Measurements from ENCODE around the gene PPP2R5C.

Gene PPP2R5C

DNA sequence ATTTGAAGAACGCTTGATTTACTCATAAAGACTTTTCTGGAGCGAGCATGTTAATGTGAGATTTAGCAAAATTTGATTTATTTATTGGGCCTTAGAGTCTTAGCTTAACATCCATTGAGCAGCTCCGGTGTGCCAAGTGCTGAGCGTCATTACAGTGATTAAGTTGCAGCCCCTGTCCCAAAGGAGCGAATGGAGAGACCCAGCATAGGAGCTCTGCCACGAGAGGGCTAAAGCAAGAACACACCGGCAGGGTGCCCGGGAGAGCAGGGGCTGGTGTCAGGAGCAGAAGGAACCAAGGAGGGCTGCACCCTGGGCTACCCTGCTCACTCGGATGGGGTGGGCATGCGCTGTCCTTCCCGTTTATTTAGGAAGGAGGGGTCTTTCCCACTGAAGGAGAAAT is 50.6 kb downstream of the PPP2R5C start (continued):
- TF ChIP-seq ZNF70 (CRISPR knock-in tag; IDR thresholded peaks at IDR 0.05) (no peak), TCF4 (CRISPR knock-in tag; IDR thresholded peaks at IDR 0.05; ENCODE audit: borderline replicate concordance) (no peak), CSDC2 (CRISPR knock-in tag; IDR thresholded peaks at IDR 0.05) (no peak), TOX (CRISPR knock-in tag; IDR thresholded peaks at IDR 0.05; ENCODE audit: borderline replicate concordance) (no peak), ISL1 (CRISPR knock-in tag; IDR thresholded peaks at IDR 0.05) (no peak)
- TF ChIP-seq, protein P1, sequence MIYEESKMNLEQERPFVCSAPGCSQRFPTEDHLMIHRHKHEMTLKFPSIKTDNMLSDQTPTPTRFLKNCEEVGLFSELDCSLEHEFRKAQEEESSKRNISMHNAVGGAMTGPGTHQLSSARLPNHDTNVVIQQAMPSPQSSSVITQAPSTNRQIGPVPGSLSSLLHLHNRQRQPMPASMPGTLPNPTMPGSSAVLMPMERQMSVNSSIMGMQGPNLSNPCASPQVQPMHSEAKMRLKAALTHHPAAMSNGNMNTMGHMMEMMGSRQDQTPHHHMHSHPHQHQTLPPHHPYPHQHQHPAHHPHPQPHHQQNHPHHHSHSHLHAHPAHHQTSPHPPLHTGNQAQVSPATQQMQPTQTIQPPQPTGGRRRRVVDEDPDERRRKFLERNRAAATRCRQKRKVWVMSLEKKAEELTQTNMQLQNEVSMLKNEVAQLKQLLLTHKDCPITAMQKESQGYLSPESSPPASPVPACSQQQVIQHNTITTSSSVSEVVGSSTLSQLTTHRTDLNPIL (CRISPR knock-in tag; IDR thresholded peaks at IDR 0.05; ENCODE audit: low read depth): no peak

DNA sequence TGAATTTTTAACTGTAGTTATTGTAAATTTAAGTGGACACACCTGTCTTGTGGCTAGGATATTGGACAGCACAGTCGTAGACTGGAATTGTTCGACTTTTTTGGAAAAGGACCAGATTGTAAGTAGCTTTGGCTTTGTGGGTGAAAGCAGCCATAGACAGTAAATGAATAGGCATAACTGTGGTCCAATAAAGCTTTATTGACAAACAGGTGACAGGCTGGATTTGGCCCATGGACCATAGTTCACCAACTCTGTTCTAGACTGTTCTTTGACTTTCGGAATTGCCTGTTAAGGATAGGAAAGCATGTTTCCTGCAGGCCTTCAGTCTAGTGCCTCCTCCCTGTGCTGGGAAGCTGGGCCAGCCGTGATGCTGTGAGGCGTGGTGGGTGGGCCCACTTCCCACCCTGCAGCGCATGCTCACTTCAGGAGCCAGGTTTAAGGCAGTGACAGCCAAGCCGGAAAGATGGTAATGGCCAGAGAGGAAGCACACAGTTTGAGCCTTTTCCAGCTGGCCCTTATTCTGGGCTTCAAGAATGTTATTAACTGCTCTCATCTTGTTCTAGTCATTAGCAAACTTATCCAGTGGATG is 51.8 kb downstream of the PPP2R5C start:
- no peak for ATAC-seq
- TF ChIP-seq, protein P2, sequence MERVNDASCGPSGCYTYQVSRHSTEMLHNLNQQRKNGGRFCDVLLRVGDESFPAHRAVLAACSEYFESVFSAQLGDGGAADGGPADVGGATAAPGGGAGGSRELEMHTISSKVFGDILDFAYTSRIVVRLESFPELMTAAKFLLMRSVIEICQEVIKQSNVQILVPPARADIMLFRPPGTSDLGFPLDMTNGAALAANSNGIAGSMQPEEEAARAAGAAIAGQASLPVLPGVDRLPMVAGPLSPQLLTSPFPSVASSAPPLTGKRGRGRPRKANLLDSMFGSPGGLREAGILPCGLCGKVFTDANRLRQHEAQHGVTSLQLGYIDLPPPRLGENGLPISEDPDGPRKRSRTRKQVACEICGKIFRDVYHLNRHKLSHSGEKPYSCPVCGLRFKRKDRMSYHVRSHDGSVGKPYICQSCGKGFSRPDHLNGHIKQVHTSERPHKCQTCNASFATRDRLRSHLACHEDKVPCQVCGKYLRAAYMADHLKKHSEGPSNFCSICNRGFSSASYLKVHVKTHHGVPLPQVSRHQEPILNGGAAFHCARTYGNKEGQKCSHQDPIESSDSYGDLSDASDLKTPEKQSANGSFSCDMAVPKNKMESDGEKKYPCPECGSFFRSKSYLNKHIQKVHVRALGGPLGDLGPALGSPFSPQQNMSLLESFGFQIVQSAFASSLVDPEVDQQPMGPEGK (CRISPR knock-in tag; IDR thresholded peaks at IDR 0.05; ENCODE audit: borderline replicate concordance): no peak
- TF ChIP-seq PPARA (CRISPR knock-in tag; IDR thresholded peaks at IDR 0.05; ENCODE audit: borderline replicate concordance) (no peak), ISL1 (CRISPR knock-in tag; IDR thresholded peaks at IDR 0.05) (no peak), RARB (CRISPR knock-in tag; IDR thresholded peaks at IDR 0.05) (no peak), BACH2 (CRISPR knock-in tag; IDR thresholded peaks at IDR 0.05; ENCODE audit: borderline replicate concordance) (no peak), ZNF70 (CRISPR knock-in tag; IDR thresholded peaks at IDR 0.05) (no peak), ARNTL (CRISPR knock-in tag; IDR thresholded peaks at IDR 0.05; ENCODE audit: borderline replicate concordance, low read depth) (no peak), SNAI2 (CRISPR knock-in tag; IDR thresholded peaks at IDR 0.05) (no peak), ZNF565 (CRISPR knock-in tag; conservative IDR thresholded peaks at IDR 0.05; ENCODE audit: low read depth) (no peak), ZNF8 (CRISPR knock-in tag; IDR thresholded peaks at IDR 0.05) (no peak)
- TF ChIP-seq, protein P3, sequence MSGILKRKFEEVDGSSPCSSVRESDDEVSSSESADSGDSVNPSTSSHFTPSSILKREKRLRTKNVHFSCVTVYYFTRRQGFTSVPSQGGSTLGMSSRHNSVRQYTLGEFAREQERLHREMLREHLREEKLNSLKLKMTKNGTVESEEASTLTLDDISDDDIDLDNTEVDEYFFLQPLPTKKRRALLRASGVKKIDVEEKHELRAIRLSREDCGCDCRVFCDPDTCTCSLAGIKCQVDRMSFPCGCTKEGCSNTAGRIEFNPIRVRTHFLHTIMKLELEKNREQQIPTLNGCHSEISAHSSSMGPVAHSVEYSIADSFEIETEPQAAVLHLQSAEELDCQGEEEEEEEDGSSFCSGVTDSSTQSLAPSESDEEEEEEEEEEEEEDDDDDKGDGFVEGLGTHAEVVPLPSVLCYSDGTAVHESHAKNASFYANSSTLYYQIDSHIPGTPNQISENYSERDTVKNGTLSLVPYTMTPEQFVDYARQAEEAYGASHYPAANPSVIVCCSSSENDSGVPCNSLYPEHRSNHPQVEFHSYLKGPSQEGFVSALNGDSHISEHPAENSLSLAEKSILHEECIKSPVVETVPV (CRISPR knock-in tag; IDR thresholded peaks at IDR 0.05): no peak
- TF ChIP-seq, protein P1 (CRISPR knock-in tag; IDR thresholded peaks at IDR 0.05; ENCODE audit: low read depth): no peak

DNA sequence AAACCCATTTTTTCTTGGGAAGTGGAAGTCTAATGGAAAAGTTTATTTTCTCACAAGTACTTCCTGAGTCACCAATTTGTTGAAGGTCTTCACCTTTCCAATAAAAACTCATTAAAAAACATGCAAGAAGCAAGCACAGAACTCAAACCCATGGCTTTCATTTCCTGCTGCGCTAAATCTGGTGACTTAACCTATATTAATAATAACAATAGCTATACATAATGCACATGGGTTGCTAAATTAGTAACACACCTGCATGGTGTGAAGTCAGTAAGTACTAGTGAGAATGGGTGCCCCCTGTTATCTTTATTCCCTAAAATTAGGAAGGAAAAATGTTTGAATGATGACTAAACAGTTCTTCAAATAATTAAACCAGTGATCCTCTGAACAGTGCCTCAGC is 52.3 kb downstream of the PPP2R5C start:
- ATAC-seq: no peak
- no peak for TF ChIP-seq TCF4 (CRISPR knock-in tag; IDR thresholded peaks at IDR 0.05; ENCODE audit: borderline replicate concordance)

DNA sequence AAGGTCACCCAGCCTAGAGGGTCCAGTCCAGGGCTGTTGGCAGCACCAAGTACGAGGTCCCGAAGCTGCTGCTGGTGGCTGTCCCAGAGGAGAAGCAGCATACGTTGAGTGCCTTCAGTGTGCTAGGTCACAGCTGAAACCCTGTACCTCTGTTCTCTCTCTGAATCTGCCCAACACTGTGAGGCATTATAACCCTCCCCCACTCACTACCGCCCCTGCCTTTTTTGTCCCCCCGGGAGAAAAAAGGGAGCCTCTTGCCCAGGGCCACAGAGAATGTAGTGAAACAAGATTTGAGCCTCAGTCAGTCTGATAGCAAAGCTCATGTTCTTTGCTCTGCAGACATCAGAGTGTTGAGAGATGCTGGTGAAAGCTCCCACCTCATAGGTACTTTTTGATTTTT is 53.4 kb downstream of the PPP2R5C start:
- ATAC-seq: no peak
- TF ChIP-seq ZNF70 (CRISPR knock-in tag; IDR thresholded peaks at IDR 0.05) (no peak), SNAI2 (CRISPR knock-in tag; IDR thresholded peaks at IDR 0.05) (no peak), ZNF565 (CRISPR knock-in tag; conservative IDR thresholded peaks at IDR 0.05; ENCODE audit: low read depth) (no peak), TCF4 (CRISPR knock-in tag; IDR thresholded peaks at IDR 0.05; ENCODE audit: borderline replicate concordance) (no peak), OSR1 (CRISPR knock-in tag; IDR thresholded peaks at IDR 0.05) (no peak), RARB (CRISPR knock-in tag; IDR thresholded peaks at IDR 0.05) (no peak), CSDC2 (CRISPR knock-in tag; IDR thresholded peaks at IDR 0.05) (no peak), ZC3H10 (CRISPR knock-in tag; IDR thresholded peaks at IDR 0.05) (no peak), BACH2 (CRISPR knock-in tag; IDR thresholded peaks at IDR 0.05; ENCODE audit: borderline replicate concordance) (no peak), ZFP30 (CRISPR knock-in tag; IDR thresholded peaks at IDR 0.05) (no peak), GLIS3 (CRISPR knock-in tag; IDR thresholded peaks at IDR 0.05) (no peak), TOX (CRISPR knock-in tag; IDR thresholded peaks at IDR 0.05; ENCODE audit: borderline replicate concordance) (no peak), ARNTL (CRISPR knock-in tag; IDR thresholded peaks at IDR 0.05; ENCODE audit: borderline replicate concordance, low read depth) (no peak)
- TF ChIP-seq, protein P3 (CRISPR knock-in tag; IDR thresholded peaks at IDR 0.05): no peak
- TF ChIP-seq, protein P4, sequence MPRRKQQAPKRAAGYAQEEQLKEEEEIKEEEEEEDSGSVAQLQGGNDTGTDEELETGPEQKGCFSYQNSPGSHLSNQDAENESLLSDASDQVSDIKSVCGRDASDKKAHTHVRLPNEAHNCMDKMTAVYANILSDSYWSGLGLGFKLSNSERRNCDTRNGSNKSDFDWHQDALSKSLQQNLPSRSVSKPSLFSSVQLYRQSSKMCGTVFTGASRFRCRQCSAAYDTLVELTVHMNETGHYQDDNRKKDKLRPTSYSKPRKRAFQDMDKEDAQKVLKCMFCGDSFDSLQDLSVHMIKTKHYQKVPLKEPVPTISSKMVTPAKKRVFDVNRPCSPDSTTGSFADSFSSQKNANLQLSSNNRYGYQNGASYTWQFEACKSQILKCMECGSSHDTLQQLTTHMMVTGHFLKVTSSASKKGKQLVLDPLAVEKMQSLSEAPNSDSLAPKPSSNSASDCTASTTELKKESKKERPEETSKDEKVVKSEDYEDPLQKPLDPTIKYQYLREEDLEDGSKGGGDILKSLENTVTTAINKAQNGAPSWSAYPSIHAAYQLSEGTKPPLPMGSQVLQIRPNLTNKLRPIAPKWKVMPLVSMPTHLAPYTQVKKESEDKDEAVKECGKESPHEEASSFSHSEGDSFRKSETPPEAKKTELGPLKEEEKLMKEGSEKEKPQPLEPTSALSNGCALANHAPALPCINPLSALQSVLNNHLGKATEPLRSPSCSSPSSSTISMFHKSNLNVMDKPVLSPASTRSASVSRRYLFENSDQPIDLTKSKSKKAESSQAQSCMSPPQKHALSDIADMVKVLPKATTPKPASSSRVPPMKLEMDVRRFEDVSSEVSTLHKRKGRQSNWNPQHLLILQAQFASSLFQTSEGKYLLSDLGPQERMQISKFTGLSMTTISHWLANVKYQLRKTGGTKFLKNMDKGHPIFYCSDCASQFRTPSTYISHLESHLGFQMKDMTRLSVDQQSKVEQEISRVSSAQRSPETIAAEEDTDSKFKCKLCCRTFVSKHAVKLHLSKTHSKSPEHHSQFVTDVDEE (CRISPR knock-in tag; IDR thresholded peaks at IDR 0.05): no peak
- TF ChIP-seq, protein P5, sequence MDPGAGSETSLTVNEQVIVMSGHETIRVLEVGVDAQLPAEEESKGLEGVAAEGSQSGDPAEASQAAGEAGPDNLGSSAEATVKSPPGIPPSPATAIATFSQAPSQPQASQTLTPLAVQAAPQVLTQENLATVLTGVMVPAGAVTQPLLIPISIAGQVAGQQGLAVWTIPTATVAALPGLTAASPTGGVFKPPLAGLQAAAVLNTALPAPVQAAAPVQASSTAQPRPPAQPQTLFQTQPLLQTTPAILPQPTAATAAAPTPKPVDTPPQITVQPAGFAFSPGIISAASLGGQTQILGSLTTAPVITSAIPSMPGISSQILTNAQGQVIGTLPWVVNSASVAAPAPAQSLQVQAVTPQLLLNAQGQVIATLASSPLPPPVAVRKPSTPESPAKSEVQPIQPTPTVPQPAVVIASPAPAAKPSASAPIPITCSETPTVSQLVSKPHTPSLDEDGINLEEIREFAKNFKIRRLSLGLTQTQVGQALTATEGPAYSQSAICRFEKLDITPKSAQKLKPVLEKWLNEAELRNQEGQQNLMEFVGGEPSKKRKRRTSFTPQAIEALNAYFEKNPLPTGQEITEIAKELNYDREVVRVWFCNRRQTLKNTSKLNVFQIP (CRISPR knock-in tag; IDR thresholded peaks at IDR 0.05; ENCODE audit: borderline replicate concordance, low read depth): no peak
- TF ChIP-seq, protein P1 (CRISPR knock-in tag; IDR thresholded peaks at IDR 0.05; ENCODE audit: low read depth): no peak

All from SK-N-SH treated with all-trans-retinoic acid at 6 μM for 48 hours (cell line).